ENCODE results near the gene IRX4. TPM values are rescaled to one million over a fixed set of nuclear protein-coding genes. Genes with fewer than 3 reads are reported as not detected.
"Not testable (repeated sequence)": the region's sequence is repeated elsewhere in the genome, so short reads cannot be mapped to it uniquely, and the experiment has no call there.

Gene IRX4
- total RNA-seq, 2 donors from 2014 or later, result not detected

GRCh38 chr5:1874771-1875220 lies 7.9 kb downstream of the IRX4 start:
- no peak for TF ChIP-seq CTCF (IDR thresholded peaks at IDR 0.05)
- intact Hi-C loops (cut with DNase I), result no loop called here
- H3K27me3 ChIP-seq, result peaks cover 52% of the 10 kb centered on the region

GRCh38 chr5:1874348-1874747 lies 8.4 kb downstream of the IRX4 start:
- H3K36me3 ChIP-seq, result no peaks in the 10 kb centered on the region
- H3K4me1 ChIP-seq, result no peaks in the 10 kb centered on the region
- no peak overlapping the region for H3K9ac ChIP-seq (ENCODE audit: low read depth in 2 of 2, low read length in 2 of 2)
- DNase-seq, result no peak
- no peak overlapping the region for H3K4me3 ChIP-seq
- no peak for TF ChIP-seq CTCF (IDR thresholded peaks at IDR 0.05)
- H3K27me3 ChIP-seq, result peaks cover 49% of the 10 kb centered on the region
- no peaks in the 10 kb centered on the region for H3K9me3 ChIP-seq
- intact Hi-C loops (cut with DNase I), result no loop called here
- H3K27ac ChIP-seq, result no peak overlapping the region

More at GRCh38 chr5:1874771-1875220, 7.9 kb downstream of the IRX4 start:
- Histone ChIP-seq H3K9me3 (no peaks in the 10 kb centered on the region), H3K36me3 (no peaks in the 10 kb centered on the region), H3K27ac (no peak overlapping the region), H3K4me3 (no peak overlapping the region), H3K9ac (ENCODE audit: low read depth in 2 of 2, low read length in 2 of 2) (no peak overlapping the region), H3K4me1 (no peaks in the 10 kb centered on the region)
- DNase-seq, result no peak

GRCh38 chr5:1873243-1873959 lies 9.3 kb downstream of the IRX4 start:
- Histone ChIP-seq H3K36me3 (no peaks in the 10 kb centered on the region), H3K27ac (no peak overlapping the region), H3K9me3 (no peaks in the 10 kb centered on the region), H3K4me1 (no peaks in the 10 kb centered on the region), H3K27me3 (peaks cover 41% of the 10 kb centered on the region), H3K9ac (ENCODE audit: low read depth in 2 of 2, low read length in 2 of 2) (no peak overlapping the region), H3K4me3 (no peak overlapping the region)
- intact Hi-C loops (cut with DNase I), result no loop called here
- DNase-seq, result no peak
- no peak for TF ChIP-seq CTCF (IDR thresholded peaks at IDR 0.05)

GRCh38 chr5:1871441-1871840 lies 11.3 kb downstream of the IRX4 start:
- Histone ChIP-seq H3K27ac (no peak overlapping the region), H3K36me3 (no peaks in the 10 kb centered on the region), H3K9me3 (no peaks in the 10 kb centered on the region), H3K4me1 (no peaks in the 10 kb centered on the region), H3K27me3 (peaks cover 21% of the 10 kb centered on the region), H3K4me3 (no peak overlapping the region), H3K9ac (ENCODE audit: low read depth in 2 of 2, low read length in 2 of 2) (no peak overlapping the region)
- no peak for DNase-seq
- intact Hi-C loops (cut with DNase I), result no loop called here
- TF ChIP-seq CTCF (IDR thresholded peaks at IDR 0.05), result no peak

- peaks cover 14% of the 10 kb centered on the region for H3K27me3 ChIP-seq
- H3K4me1 ChIP-seq; intact Hi-C loops (cut with DNase I); H3K9me3 ChIP-seq; H3K36me3 ChIP-seq; H3K27ac ChIP-seq; H3K4me3 ChIP-seq; DNase-seq; H3K9ac ChIP-seq (ENCODE audit: low read depth in 2 of 2, low read length in 2 of 2): not testable (repeated sequence)
Measured at GRCh38 chr5:1870435-1871272, 12.1 kb downstream of the IRX4 start.
